ENCODE results near the gene PRPF38B.

GRCh38 chr1:108646265-108646647, 45.9 kb upstream of the PRPF38B start:
- no peak for TF ChIP-seq EGR1 (IDR thresholded peaks at IDR 0.05)
- no peak for TF ChIP-seq RAD21 (IDR thresholded peaks at IDR 0.05; ENCODE audit: low read depth)
- TF ChIP-seq TCF12 (IDR thresholded peaks at IDR 0.05; ENCODE audit: low read depth): no peak
- no peak for TF ChIP-seq CEBPB (IDR thresholded peaks at IDR 0.05)
- TF ChIP-seq TAF1 (IDR thresholded peaks at IDR 0.05; ENCODE audit: low read depth): no peak
- no peak for TF ChIP-seq YY1 (IDR thresholded peaks at IDR 0.05; ENCODE audit: low read depth)
- no peak for TF ChIP-seq TEAD4 (IDR thresholded peaks at IDR 0.05)
- TF ChIP-seq, protein P1, sequence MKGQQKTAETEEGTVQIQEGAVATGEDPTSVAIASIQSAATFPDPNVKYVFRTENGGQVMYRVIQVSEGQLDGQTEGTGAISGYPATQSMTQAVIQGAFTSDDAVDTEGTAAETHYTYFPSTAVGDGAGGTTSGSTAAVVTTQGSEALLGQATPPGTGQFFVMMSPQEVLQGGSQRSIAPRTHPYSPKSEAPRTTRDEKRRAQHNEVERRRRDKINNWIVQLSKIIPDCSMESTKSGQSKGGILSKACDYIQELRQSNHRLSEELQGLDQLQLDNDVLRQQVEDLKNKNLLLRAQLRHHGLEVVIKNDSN (IDR thresholded peaks at IDR 0.05): no peak
- no peak for TF ChIP-seq CREB1 (IDR thresholded peaks at IDR 0.05; ENCODE audit: low read depth)
- TF ChIP-seq EP300 (IDR thresholded peaks at IDR 0.05; ENCODE audit: borderline replicate concordance): no peak

Data from Ishikawa (cell line).